Measurements from ENCODE around the gene KXD1.
A peak's percentile ranks its signal among the peaks of the same experiment; 100 is the strongest.

KXD1 gene

DNA sequence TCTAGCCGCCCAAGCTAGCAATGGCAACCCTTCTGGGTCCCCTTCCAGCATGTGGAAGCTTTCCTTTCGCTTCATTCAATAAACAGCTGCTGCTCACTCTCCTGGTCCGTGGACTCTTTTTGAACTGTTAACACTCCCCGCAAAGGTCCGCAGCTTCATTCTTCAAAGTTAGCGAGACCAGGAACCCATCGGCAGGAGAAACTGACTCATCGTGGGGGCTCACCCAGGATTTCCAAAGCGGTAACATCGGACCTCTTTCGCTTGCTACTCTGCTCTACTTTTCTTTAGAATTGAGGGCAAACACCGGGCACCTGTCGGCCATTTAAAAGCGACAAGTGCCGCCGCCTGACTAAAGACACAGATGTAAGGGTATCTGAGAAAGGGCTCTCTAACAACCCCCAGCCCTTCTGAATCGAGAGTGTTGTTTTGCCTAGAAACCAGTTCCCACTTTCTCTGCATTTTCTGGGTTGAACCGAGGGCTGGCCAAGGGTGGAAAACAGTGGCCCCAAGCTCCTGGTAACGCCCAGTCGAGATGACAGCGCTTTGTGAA is 19.8 kb downstream of the KXD1 start:
- H3K4me3 ChIP-seq (replicated peaks; ENCODE audit: low read depth, low read length), result no peak overlapping the region
- DNase-seq (ENCODE audit: low read depth), result no peak
- TF ChIP-seq, protein P1, sequence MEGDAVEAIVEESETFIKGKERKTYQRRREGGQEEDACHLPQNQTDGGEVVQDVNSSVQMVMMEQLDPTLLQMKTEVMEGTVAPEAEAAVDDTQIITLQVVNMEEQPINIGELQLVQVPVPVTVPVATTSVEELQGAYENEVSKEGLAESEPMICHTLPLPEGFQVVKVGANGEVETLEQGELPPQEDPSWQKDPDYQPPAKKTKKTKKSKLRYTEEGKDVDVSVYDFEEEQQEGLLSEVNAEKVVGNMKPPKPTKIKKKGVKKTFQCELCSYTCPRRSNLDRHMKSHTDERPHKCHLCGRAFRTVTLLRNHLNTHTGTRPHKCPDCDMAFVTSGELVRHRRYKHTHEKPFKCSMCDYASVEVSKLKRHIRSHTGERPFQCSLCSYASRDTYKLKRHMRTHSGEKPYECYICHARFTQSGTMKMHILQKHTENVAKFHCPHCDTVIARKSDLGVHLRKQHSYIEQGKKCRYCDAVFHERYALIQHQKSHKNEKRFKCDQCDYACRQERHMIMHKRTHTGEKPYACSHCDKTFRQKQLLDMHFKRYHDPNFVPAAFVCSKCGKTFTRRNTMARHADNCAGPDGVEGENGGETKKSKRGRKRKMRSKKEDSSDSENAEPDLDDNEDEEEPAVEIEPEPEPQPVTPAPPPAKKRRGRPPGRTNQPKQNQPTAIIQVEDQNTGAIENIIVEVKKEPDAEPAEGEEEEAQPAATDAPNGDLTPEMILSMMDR (IDR thresholded peaks at IDR 0.05; ENCODE audit: low read length, missing control alignments), result no peak

DNA sequence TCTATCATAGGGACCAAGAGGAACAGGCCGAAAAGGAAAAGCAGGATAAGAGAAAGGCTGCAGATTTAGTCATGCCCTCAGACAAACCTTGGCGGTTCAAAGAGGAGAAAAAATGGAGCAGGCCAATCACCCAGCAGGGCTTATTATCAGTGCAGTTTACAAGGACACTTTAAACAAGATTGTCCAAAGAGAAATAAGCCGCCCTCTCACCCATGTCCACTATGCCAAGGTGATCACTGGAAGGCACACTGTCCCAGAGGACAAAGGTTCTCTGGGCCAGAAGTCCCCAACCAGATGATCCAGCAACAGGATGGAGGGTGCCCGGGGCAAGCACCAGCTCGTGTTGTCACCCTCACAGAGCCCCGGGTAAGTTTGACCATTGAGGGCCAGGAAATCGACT is 22.6 kb downstream of the KXD1 start:
- no peak overlapping the region for H3K4me3 ChIP-seq (replicated peaks; ENCODE audit: low read depth, low read length)
- TF ChIP-seq, protein P1 (IDR thresholded peaks at IDR 0.05; ENCODE audit: low read length, missing control alignments), result no peak
- DNase-seq (ENCODE audit: low read depth), result no peak

DNA sequence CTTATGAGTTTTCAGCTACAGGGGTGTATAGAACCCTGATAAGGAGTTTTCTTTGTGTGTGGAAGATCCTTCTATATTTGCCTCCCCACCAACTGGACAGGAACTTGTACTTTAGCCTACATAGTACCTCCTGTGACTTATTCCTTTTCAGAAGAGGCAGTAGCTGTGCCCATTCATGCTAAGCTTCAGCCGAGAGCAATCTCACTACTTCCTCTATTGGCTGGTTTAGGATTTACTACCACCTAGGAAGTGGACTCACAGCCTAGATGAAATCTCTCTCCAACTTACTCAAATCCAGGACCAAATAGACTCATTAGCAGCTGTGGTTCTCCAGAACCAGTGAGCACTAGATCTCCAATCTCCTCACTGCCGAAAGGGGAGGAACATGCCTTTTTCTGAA is 28.6 kb downstream of the KXD1 start:
- no peak for DNase-seq (ENCODE audit: low read depth)
- no peak overlapping the region for H3K4me3 ChIP-seq (replicated peaks; ENCODE audit: low read depth, low read length)
- TF ChIP-seq, protein P1 (IDR thresholded peaks at IDR 0.05; ENCODE audit: low read length, missing control alignments), result peak; percentile 9

DNA sequence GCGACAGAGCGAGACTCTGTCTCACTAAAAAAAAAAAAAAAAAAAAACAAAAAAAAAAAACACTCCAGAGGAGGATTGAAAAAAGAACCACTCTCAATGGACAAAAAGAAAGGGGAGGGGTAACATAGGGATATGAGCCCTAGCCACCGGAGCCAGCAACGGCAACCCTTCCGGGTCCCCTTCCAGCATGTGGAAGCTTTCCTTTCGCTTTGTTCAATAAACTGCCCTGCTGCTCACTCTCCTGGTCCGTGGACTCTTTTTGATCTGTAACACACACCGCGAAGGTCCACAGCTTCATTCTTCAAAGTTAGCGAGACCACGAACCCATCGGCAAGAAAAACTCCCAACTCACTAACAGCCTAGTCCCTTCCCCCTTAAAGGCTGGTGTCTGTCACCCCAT is 29.9 kb downstream of the KXD1 start:
- TF ChIP-seq, protein P1 (IDR thresholded peaks at IDR 0.05; ENCODE audit: low read length, missing control alignments), result no peak
- no peak for DNase-seq (ENCODE audit: low read depth)
- H3K4me3 ChIP-seq (replicated peaks; ENCODE audit: low read depth, low read length), result no peak overlapping the region

DNA sequence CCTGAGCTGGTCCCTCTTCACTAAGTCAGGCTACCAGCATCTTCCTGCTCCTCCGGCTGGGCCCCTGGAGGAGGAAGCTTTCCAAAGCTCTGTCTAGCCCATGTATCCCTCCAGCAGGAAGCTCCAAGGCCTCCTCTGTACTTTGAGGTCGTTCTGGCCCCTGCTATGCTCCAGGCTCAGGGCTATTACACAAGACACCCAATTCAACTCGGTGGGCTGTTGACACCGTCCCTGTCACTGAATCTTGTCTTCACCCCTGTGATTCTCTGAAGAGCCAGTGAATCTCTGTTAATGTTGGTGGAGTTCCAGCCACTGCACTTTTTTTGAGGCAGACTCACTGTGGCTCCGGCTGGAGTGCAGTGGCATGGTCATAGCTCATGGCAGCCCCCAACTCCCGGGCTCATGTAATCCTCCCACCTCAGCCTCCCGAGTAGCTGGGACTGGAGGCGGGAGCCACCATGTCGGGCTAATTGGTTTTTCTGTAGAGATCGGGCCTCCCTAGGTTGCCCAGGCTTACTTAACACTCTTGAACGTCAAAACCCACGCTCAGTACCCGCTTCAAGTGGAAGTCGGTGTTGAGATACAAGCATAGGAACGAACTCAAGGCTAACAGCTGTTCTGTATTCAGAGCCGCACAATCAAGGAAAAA is 30.4 kb downstream of the KXD1 start:
- H3K4me3 ChIP-seq (replicated peaks; ENCODE audit: low read depth, low read length), result peak overlapping the region; percentile 67
- TF ChIP-seq, protein P1 (IDR thresholded peaks at IDR 0.05; ENCODE audit: low read length, missing control alignments), result no peak
- no peak for DNase-seq (ENCODE audit: low read depth)

DNA sequence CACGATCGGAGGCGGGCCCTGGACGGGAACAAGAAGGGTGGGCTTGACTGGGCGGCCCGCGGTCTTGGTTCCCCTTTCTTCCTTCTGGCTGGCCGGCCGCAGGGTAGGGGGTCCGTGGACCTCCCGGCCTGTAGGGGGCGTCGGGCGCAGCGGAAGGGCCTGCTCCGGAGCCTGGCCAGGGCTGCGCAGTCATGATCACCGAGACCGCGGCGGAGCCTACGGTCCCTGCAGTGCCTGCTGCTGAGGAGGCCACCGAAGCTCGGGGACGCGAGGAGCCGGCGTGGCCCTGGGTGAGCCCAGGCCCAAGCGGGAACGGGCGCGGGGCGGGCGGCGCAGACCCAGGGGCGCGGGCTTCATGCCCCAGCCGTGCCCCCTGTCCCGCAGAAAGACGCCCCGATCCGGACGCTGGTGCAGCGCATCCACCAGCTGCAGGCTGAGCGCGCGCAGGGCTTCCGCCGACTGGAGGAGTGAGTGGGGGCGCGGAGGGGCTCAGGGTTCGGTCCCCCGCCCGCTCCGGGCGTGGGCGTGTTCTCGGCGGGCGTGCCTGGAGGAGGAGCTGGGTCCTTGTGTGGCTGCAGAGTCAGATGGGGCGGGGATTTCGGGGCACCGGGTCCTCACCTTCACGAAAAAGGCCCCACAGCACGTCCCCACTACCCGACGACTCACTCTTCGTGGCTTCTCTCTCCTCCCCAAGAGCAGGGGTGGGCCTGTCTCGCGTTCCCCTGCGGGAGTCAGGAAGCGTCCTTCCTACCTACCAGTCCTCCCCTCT is 31.1 kb downstream of the KXD1 start, which contains the start of gene REX1BD:
TSS of gene REX1BD (plus strand) at position 188 of the 769 bp plus-strand sequence. CDS start at position 192, 4 bp downstream.
- TF ChIP-seq, protein P1 (IDR thresholded peaks at IDR 0.05; ENCODE audit: low read length, missing control alignments), result peak; percentile 66
- peak; percentile 77 for DNase-seq (ENCODE audit: low read depth)
- H3K4me3 ChIP-seq (replicated peaks; ENCODE audit: low read depth, low read length), result peak within 1 kb of the TSS; percentile 67
